Measurements from ENCODE around the gene CA12. TPM values are rescaled to one million over a fixed set of nuclear protein-coding genes. Genes with fewer than 3 reads are reported as not detected.

The CA12 gene
- total and polyA plus RNA-seq, 10 of the 15 experiments (the other 5 are each of a cell fraction or from before 2014, with no cell fraction given), result 0.03 to 0.10 TPM; not detected in 8

DNA sequence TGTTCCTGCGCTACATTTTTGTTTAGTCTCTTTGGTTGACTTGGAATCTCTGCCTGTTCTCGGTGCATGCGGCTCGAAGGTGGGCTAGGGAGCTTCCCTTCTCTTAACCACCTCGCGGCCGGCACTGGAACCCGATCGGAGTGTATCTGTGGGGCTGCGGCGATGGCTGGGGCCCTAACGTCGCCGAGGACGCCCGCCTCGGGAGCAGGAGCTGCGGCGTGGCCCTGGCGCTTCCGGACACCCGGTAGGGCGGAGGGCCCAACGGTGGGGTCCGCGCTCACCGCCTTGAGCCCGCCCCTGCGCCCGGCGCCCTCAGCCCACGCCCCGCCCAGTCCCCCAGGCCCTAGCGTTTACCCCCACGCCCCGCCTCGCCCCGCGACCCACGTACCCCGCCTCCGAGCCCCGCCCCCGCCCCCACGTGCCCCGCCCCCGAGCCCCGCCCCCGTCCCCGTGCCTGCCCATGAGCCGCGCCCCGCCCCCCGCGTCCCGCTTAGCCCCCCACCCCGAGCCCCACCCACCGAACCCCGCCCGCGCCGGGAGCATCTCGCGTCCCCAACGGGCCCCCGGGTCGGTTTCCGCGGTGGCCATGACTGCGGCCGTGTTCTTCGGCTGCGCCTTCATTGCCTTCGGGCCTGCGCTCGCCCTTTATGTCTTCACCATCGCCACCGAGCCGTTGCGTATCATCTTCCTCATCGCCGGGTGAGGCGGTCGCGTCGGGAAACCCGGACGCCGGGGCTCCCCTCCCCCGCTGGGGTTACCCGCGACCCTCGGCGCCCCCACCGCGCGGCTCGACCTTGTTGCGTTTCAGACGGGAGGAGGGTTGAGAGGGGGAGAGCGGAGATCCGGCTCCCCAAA lies 104.4 kb downstream of the CA12 start, which contains the start of gene APH1B (continued):
- TF ChIP-seq, protein P1, sequence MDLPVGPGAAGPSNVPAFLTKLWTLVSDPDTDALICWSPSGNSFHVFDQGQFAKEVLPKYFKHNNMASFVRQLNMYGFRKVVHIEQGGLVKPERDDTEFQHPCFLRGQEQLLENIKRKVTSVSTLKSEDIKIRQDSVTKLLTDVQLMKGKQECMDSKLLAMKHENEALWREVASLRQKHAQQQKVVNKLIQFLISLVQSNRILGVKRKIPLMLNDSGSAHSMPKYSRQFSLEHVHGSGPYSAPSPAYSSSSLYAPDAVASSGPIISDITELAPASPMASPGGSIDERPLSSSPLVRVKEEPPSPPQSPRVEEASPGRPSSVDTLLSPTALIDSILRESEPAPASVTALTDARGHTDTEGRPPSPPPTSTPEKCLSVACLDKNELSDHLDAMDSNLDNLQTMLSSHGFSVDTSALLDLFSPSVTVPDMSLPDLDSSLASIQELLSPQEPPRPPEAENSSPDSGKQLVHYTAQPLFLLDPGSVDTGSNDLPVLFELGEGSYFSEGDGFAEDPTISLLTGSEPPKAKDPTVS (IDR thresholded peaks at IDR 0.05; ENCODE audit: low read depth, low read length), result no peak
- TF ChIP-seq TCF3 (IDR thresholded peaks at IDR 0.05; ENCODE audit: borderline replicate concordance, insufficient read depth, low read depth, low read length) (0 out of 2 replicates have a peak, but pooled peaks have one; percentile 29), CBX5 (IDR thresholded peaks at IDR 0.05; ENCODE audit: low read depth) (no peak), DPF2 (IDR thresholded peaks at IDR 0.05) (peak; percentile 32; the same call in 1 of the 2 replicates), CBFB (IDR thresholded peaks at IDR 0.05; ENCODE audit: low read depth) (no peak), RFX5 (IDR thresholded peaks at IDR 0.05; ENCODE audit: low read depth, low read length) (no peak), KAT2A (conservative IDR thresholded peaks at IDR 0.05; ENCODE audit: control insufficient read depth, low read depth, low read length) (no peak), RUNX3 (IDR thresholded peaks at IDR 0.05; ENCODE audit: low read length) (peak; percentile 61), MXI1 (IDR thresholded peaks at IDR 0.05; ENCODE audit: low read depth, low read length) (no peak), NBN (IDR thresholded peaks at IDR 0.05) (peak; percentile 11; the same call in 1 of the 2 replicates), EGR1 (IDR thresholded peaks at IDR 0.05; ENCODE audit: borderline replicate concordance in 1 of 2, low read depth in 2 of 2, low read length in 2 of 2) (peak in 1 of 2 experiments; percentile 66; a peak in 1 of 3 replicates), ZNF622 (IDR thresholded peaks at IDR 0.05) (no peak), CHD1 (IDR thresholded peaks at IDR 0.05; ENCODE audit: low read depth, low read length) (no peak), NRF1 (conservative IDR thresholded peaks at IDR 0.05; ENCODE audit: low read depth, low read length) (no peak), YY1 (IDR thresholded peaks at IDR 0.05; ENCODE audit: low read depth, low read length) (peak; percentile 82), ZZZ3 (IDR thresholded peaks at IDR 0.05; ENCODE audit: control insufficient read depth, insufficient read length, low read depth) (no peak), IKZF1 (conservative IDR thresholded peaks at IDR 0.05) (peak; percentile 22; the same call in 1 of the 2 replicates), BACH1 (IDR thresholded peaks at IDR 0.05; ENCODE audit: borderline replicate concordance) (peak; percentile 84), CHD2 (IDR thresholded peaks at IDR 0.05; ENCODE audit: borderline replicate concordance, low read depth, low read length) (no peak)
- TF ChIP-seq, protein P2, sequence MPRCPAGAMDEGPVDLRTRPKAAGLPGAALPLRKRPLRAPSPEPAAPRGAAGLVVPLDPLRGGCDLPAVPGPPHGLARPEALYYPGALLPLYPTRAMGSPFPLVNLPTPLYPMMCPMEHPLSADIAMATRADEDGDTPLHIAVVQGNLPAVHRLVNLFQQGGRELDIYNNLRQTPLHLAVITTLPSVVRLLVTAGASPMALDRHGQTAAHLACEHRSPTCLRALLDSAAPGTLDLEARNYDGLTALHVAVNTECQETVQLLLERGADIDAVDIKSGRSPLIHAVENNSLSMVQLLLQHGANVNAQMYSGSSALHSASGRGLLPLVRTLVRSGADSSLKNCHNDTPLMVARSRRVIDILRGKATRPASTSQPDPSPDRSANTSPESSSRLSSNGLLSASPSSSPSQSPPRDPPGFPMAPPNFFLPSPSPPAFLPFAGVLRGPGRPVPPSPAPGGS (IDR thresholded peaks at IDR 0.05; ENCODE audit: borderline replicate concordance, insufficient read depth, low read depth, low read length, poor library complexity, severe bottlenecking), result no peak
- TF ChIP-seq, protein P3, sequence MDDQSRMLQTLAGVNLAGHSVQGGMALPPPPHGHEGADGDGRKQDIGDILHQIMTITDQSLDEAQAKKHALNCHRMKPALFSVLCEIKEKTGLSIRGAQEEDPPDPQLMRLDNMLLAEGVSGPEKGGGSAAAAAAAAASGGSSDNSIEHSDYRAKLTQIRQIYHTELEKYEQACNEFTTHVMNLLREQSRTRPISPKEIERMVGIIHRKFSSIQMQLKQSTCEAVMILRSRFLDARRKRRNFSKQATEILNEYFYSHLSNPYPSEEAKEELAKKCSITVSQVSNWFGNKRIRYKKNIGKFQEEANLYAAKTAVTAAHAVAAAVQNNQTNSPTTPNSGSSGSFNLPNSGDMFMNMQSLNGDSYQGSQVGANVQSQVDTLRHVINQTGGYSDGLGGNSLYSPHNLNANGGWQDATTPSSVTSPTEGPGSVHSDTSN (IDR thresholded peaks at IDR 0.05; ENCODE audit: insufficient replicate concordance, low read depth, low read length), result no peak
- TF ChIP-seq, protein P4, sequence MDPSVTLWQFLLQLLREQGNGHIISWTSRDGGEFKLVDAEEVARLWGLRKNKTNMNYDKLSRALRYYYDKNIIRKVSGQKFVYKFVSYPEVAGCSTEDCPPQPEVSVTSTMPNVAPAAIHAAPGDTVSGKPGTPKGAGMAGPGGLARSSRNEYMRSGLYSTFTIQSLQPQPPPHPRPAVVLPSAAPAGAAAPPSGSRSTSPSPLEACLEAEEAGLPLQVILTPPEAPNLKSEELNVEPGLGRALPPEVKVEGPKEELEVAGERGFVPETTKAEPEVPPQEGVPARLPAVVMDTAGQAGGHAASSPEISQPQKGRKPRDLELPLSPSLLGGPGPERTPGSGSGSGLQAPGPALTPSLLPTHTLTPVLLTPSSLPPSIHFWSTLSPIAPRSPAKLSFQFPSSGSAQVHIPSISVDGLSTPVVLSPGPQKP (IDR thresholded peaks at IDR 0.05; ENCODE audit: low read depth, low read length), result no peak
